ENCODE results near the gene PIK3C2G. TPM values are rescaled to one million over a fixed set of nuclear protein-coding genes. Genes with fewer than 3 reads are reported as not detected.

Gene PIK3C2G
- total and polyA plus RNA-seq, 2 donors from 2014 or later: 4.4 to 5.8 TPM

DNA sequence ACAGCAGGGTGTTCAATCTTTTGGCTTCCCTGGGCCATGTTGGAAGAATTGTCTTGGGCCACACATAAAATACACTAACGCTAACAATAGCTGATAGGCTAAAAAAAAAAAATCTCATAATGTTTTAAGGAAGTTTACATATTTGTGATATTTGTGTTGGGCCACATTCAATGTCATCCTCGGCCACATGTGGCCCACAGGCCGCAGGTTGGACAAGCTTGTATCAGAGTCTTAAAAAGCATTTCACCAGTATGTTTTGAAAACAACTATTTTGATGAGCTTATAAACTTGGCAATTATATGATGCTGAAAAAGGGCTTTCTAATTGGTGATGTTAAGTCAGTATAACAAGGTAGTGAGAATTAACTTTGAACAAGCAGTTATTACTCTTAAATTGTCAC, 78.9 kb downstream of the PIK3C2G start:
- intact Hi-C loops (cut with DNase I): no loop called here
- H3K4me3 ChIP-seq (ENCODE audit: low read length in 3 of 3): no peak overlapping the region
- no peak overlapping the region for H3K27ac ChIP-seq (ENCODE audit: low read depth in 2 of 2, low read length in 2 of 2)
- no peaks in the 10 kb centered on the region for H3K9me3 ChIP-seq (ENCODE audit: control insufficient read depth in 2 of 3, insufficient read depth in 1 of 3, low read length in 3 of 3)
- no peaks in the 10 kb centered on the region for H3K4me1 ChIP-seq (ENCODE audit: control insufficient read depth in 2 of 3, insufficient read depth in 2 of 3, low read depth in 1 of 3, low read length in 3 of 3)
- no peaks in the 10 kb centered on the region for H3K36me3 ChIP-seq (ENCODE audit: control insufficient read depth in 2 of 3, insufficient read depth in 3 of 3, low read length in 3 of 3)
- DNase-seq (no peak), FAIRE-seq (no peak)
- no peaks in the 10 kb centered on the region for H3K27me3 ChIP-seq (ENCODE audit: control insufficient read depth, insufficient read depth, low read length)
- H3K9ac ChIP-seq (ENCODE audit: low read length in 3 of 3): no peak overlapping the region
- TF ChIP-seq, protein P1, sequence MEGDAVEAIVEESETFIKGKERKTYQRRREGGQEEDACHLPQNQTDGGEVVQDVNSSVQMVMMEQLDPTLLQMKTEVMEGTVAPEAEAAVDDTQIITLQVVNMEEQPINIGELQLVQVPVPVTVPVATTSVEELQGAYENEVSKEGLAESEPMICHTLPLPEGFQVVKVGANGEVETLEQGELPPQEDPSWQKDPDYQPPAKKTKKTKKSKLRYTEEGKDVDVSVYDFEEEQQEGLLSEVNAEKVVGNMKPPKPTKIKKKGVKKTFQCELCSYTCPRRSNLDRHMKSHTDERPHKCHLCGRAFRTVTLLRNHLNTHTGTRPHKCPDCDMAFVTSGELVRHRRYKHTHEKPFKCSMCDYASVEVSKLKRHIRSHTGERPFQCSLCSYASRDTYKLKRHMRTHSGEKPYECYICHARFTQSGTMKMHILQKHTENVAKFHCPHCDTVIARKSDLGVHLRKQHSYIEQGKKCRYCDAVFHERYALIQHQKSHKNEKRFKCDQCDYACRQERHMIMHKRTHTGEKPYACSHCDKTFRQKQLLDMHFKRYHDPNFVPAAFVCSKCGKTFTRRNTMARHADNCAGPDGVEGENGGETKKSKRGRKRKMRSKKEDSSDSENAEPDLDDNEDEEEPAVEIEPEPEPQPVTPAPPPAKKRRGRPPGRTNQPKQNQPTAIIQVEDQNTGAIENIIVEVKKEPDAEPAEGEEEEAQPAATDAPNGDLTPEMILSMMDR (IDR thresholded peaks at IDR 0.05; ENCODE audit: borderline replicate concordance, extremely low read depth, insufficient read depth): no peak

DNA sequence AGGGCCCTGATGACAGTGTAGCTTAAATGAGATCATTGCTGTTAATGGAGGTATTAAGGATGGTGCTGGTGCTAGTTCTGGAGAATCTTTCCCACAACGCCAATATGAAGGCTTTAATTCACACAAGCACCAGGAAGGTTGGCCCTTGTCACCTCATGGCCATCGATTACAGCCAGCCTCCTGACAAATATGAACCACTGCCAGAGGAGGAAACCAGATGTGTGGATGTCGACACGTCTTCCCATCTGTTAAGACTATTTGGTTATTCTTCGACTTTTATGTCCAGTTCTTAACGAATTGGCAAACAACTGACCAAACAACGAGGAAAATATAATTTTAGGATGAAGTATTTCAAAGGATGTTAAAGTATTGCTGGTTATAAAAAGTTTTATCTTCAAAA, 79.5 kb downstream of the PIK3C2G start:
- intact Hi-C loops (cut with DNase I): no loop called here
- H3K27ac ChIP-seq (ENCODE audit: low read depth in 2 of 2, low read length in 2 of 2): no peak overlapping the region
- no peak for FAIRE-seq

DNA sequence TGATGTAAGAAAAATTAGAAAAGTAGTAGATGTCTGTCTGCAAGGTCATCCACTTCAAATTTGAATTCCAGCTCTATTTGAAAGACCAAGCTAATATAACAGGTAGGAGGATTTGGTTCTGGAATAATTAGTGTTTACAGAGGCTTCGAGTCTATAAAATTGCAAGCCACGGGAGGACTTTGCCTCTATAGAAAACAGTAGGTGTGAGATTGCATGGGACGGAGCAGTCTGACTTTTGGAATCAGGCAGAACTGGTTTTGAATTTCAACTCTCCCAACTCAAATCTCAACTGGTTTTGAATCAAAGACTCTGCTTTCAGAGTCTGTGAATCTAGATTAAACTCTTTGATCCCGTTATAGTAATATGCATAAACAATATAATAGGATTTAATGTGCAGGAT, 82.4 kb downstream of the PIK3C2G start:
- H3K4me1 ChIP-seq (ENCODE audit: control insufficient read depth in 2 of 3, insufficient read depth in 2 of 3, low read depth in 1 of 3, low read length in 3 of 3): no peaks in the 10 kb centered on the region
- H3K4me3 ChIP-seq (ENCODE audit: low read length in 3 of 3): no peak overlapping the region
- H3K27me3 ChIP-seq (ENCODE audit: control insufficient read depth, insufficient read depth, low read length): no peaks in the 10 kb centered on the region
- H3K36me3 ChIP-seq (ENCODE audit: control insufficient read depth in 2 of 3, insufficient read depth in 3 of 3, low read length in 3 of 3): no peaks in the 10 kb centered on the region
- intact Hi-C loops (cut with DNase I): no loop called here
- H3K27ac ChIP-seq (ENCODE audit: low read depth in 2 of 2, low read length in 2 of 2): no peak overlapping the region
- H3K9me3 ChIP-seq (ENCODE audit: control insufficient read depth in 2 of 3, insufficient read depth in 1 of 3, low read length in 3 of 3): no peaks in the 10 kb centered on the region
- H3K9ac ChIP-seq (ENCODE audit: low read length in 3 of 3): no peak overlapping the region
- no peak for FAIRE-seq
- DNase-seq: no peak
- TF ChIP-seq, protein P1 (IDR thresholded peaks at IDR 0.05; ENCODE audit: borderline replicate concordance, extremely low read depth, insufficient read depth): no peak

More for the DNA sequence above, 79.5 kb downstream of the PIK3C2G start:
- Histone ChIP-seq H3K4me3 (ENCODE audit: low read length in 3 of 3) (no peak overlapping the region), H3K9ac (ENCODE audit: low read length in 3 of 3) (no peak overlapping the region), H3K9me3 (ENCODE audit: control insufficient read depth in 2 of 3, insufficient read depth in 1 of 3, low read length in 3 of 3) (no peaks in the 10 kb centered on the region), H3K4me1 (ENCODE audit: control insufficient read depth in 2 of 3, insufficient read depth in 2 of 3, low read depth in 1 of 3, low read length in 3 of 3) (no peaks in the 10 kb centered on the region), H3K27me3 (ENCODE audit: control insufficient read depth, insufficient read depth, low read length) (no peaks in the 10 kb centered on the region), H3K36me3 (ENCODE audit: control insufficient read depth in 2 of 3, insufficient read depth in 3 of 3, low read length in 3 of 3) (no peaks in the 10 kb centered on the region)
- TF ChIP-seq, protein P1 (IDR thresholded peaks at IDR 0.05; ENCODE audit: borderline replicate concordance, extremely low read depth, insufficient read depth): no peak
- DNase-seq: no peak

All from kidney (tissue), 14 donors.